ENCODE measurements around the gene SHC1.

The SHC1 gene

GRCh38 chr1:154937085-154937987 lies 33.2 kb downstream of the SHC1 start:
- DNase-seq, result peak; percentile 90
- ATAC-seq, result peak; percentile 83

- peak; percentile 84 for ATAC-seq
- DNase-seq, result peak; percentile 96
Measured at GRCh38 chr1:154936555-154937084, 33.9 kb downstream of the SHC1 start, which contains the start of gene PMVK. Gene PMVK, minus strand, starts transcription at chr1:154936719. Its CDS starts 34 bp downstream, at chr1:154936685.

GRCh38 chr1:154935749-154936554 lies 34.6 kb downstream of the SHC1 start:
- ATAC-seq, result no peak
- DNase-seq, result no peak

GRCh38 chr1:154934358-154934948 lies 36.1 kb downstream of the SHC1 start:
- ATAC-seq (no peak), DNase-seq (no peak)

GRCh38 chr1:154931940-154932487 lies 38.5 kb downstream of the SHC1 start:
- DNase-seq, result no peak

GRCh38 chr1:154926201-154926600 lies 44.3 kb downstream of the SHC1 start:
- DNase-seq (no peak), ATAC-seq (no peak)

More at GRCh38 chr1:154931940-154932487, 38.5 kb downstream of the SHC1 start:
- no peak for ATAC-seq

GRCh38 chr1:154925335-154926170 lies 45.0 kb downstream of the SHC1 start:
- ATAC-seq, result peak; percentile 36
- DNase-seq, result no peak

GRCh38 chr1:154923695-154924094 lies 46.9 kb downstream of the SHC1 start:
- DNase-seq (no peak), ATAC-seq (no peak)

GRCh38 chr1:154913273-154913672 lies 57.3 kb downstream of the SHC1 start:
- DNase-seq, result no peak
- ATAC-seq, result no peak

- ATAC-seq (no peak), DNase-seq (no peak)
Measured at GRCh38 chr1:154912755-154913154, 57.8 kb downstream of the SHC1 start.
